GM23248 (cell line): ENCODE results near the gene APBB1IP. TPM values are rescaled to one million over a fixed set of nuclear protein-coding genes. Genes with fewer than 3 reads are reported as not detected.

ENCODE experiments used
- DNase-seq: peaks from one replicate; pipeline ENCODE4 v3.0.0-alpha.2; 2015
- H2AFZ ChIP-seq: fragments of 200-600 bp; sonication (generic); 2 replicates; pipeline ENCODE4 v1.6.1; 2016; ENCODE audit warnings: antibody characterized with exemption
- H3F3A ChIP-seq: fragments of 200-600 bp; sonication (generic); 2 replicates; pipeline ENCODE4 v1.6.1; 2016; ENCODE audit warnings: mild to moderate bottlenecking, antibody characterized with exemption, mixed run types; ENCODE audit not compliant: insufficient read depth
- H3K27ac ChIP-seq: fragments of 200-600 bp; sonication (generic); 2 replicates; pipeline ENCODE4 v1.5.1; 2016; ENCODE audit warnings: mild to moderate bottlenecking
- H3K27me3 ChIP-seq: fragments of 200-600 bp; sonication (generic); replicated peaks from 2 replicates; pipeline ENCODE4 v1.6.1; 2016; ENCODE audit warnings: mild to moderate bottlenecking; ENCODE audit not compliant: insufficient read depth
- H3K36me3 ChIP-seq: fragments of 200-600 bp; sonication (generic); 2 replicates; pipeline ENCODE4 v1.6.1; 2016; ENCODE audit warnings: low read depth, mild to moderate bottlenecking
- H3K4me1 ChIP-seq: fragments of 200-600 bp; sonication (generic); 2 replicates; pipeline ENCODE4 v1.6.1; 2016; ENCODE audit warnings: mild to moderate bottlenecking; ENCODE audit not compliant: insufficient read depth
- H3K4me2 ChIP-seq: fragments of 200-600 bp; sonication (generic); one replicate; pipeline ENCODE4 v1.6.1; 2016; ENCODE audit warnings: mild to moderate bottlenecking; ENCODE audit not compliant: unreplicated experiment
- H3K4me3 ChIP-seq: fragments of 200-600 bp; sonication (generic); 2 replicates; pipeline ENCODE4 v1.5.1; 2016; ENCODE audit warnings: mild to moderate bottlenecking
- H3K79me2 ChIP-seq: fragments of 200-600 bp; sonication (generic); 2 replicates; pipeline ENCODE4 v1.6.1; 2016; ENCODE audit warnings: mild to moderate bottlenecking; ENCODE audit not compliant: insufficient read depth
- H3K9ac ChIP-seq: fragments of 200-600 bp; sonication (generic); 2 replicates; pipeline ENCODE4 v1.6.1; 2016; ENCODE audit warnings: mild to moderate bottlenecking
- H3K9me2 ChIP-seq: fragments of 200-600 bp; sonication (generic); 2 replicates; pipeline ENCODE4 v1.6.1; 2016; ENCODE audit warnings: mixed run types, mild to moderate bottlenecking, moderate library complexity; ENCODE audit not compliant: insufficient read depth
- H3K9me3 ChIP-seq: fragments of 200-600 bp; sonication (generic); one replicate; pipeline ENCODE4 v1.6.1; 2017; ENCODE audit warnings: low read depth
- H4K20me1 ChIP-seq: fragments of 200-600 bp; sonication (generic); 2 replicates; pipeline ENCODE4 v1.6.0; 2016; ENCODE audit not compliant: insufficient read depth
- EZH2 ChIP-seq: fragments of 200-600 bp; sonication (generic); IDR thresholded peaks from 2 replicates; pipeline ENCODE4 v1.6.1; 2018; ENCODE audit warnings: antibody characterized with exemption, mild to moderate bottlenecking; ENCODE audit not compliant: insufficient read depth, poor library complexity, severe bottlenecking
- EZH2phosphoT487 ChIP-seq: fragments of 200-600 bp; sonication (generic); IDR thresholded peaks from 2 replicates; pipeline ENCODE4 v1.6.1; 2018; ENCODE audit warnings: antibody characterized with exemption, moderate library complexity, mild to moderate bottlenecking, low read depth; ENCODE audit not compliant: insufficient read depth
- WGBS, 2 experiments: methylation state at CpG; one replicate each; pipeline ENCODE4 v1.1.6; 2015 to 2017; ENCODE audit warnings: low lambda C conversion rate in 2 of 2, low coverage in 1 of 2; ENCODE audit errors: missing lambda C conversion rate in 2 of 2; 5-methylcytosine and 5-hydroxymethylcytosine counted together
- in situ Hi-C: fragments of 300-500 bp; cut with MboI; formaldehyde crosslinking; loops from 2 replicates; pipeline ENCODE4 v1.15.0; 2020
- polyA plus RNA-seq: library from polyadenylated mRNA; unstranded; fragments of >200 nt; fragmentation: Nextera tagmentation; extraction: Ambion mirVana; gene quantifications from 2 replicates; pipeline ENCODE4 v1.2.1, GENCODE V29; 2016
- total RNA-seq: library from RNA; depleted of rRNA; stranded (reverse); fragments of >200 nt; shearing (Covaris generic); gene quantifications from 2 replicates; pipeline ENCODE4 v1.2.3, GENCODE V29; 2014

APBB1IP gene
- total and polyA plus RNA-seq, 2 experiments from 2014 or later = 9.4 to 25.0 TPM

- Histone ChIP-seq H3K36me3 (no peaks in the 10 kb centered on the region), H3K27ac (peak overlapping the region; percentile 82), H4K20me1 (no peaks in the 10 kb centered on the region), H3K9me2 (no peaks in the 10 kb centered on the region), H2AFZ (no peak overlapping the region), H3K79me2 (peaks cover 83% of the 10 kb centered on the region), H3K9ac (no peak overlapping the region), H3K27me3 (no peaks in the 10 kb centered on the region), H3K4me3 (no peak overlapping the region), H3F3A (peaks cover 57% of the 10 kb centered on the region), H3K4me1 (peaks cover 38% of the 10 kb centered on the region), H3K4me2 (no peak overlapping the region), H3K9me3 (no peaks in the 10 kb centered on the region)
- DNase-seq = no peak
- no peak for TF ChIP-seq EZH2phosphoT487
- TF ChIP-seq EZH2 = no peak
- in situ Hi-C loops = no loop called here
- 64 to 68% methylated on average over 6 of the region's 6 CpGs for WGBS, 2 experiments
Measured at GRCh38 chr10:26475386-26475785, 37.2 kb downstream of the APBB1IP start.

- WGBS, 2 experiments = 95 to 97% methylated on average over 4 of the region's 4 CpGs
- no peak overlapping the region for H3K27ac ChIP-seq
- peaks cover 83% of the 10 kb centered on the region for H3K79me2 ChIP-seq
- H3K36me3 ChIP-seq = 0 out of 2 replicates have a peak, but pooled peaks cover 2% of the 10 kb centered on the region
- TF ChIP-seq EZH2phosphoT487 (no peak), EZH2 (no peak)
- no peaks in the 10 kb centered on the region for H3K9me3 ChIP-seq
- H3F3A ChIP-seq = peaks cover 43% of the 10 kb centered on the region
- no peaks in the 10 kb centered on the region for H4K20me1 ChIP-seq
- no peak overlapping the region for H2AFZ ChIP-seq
- H3K4me2 ChIP-seq = no peak overlapping the region
- no peak for DNase-seq
- in situ Hi-C loops = no loop called here
- no peak overlapping the region for H3K9ac ChIP-seq
- no peaks in the 10 kb centered on the region for H3K27me3 ChIP-seq
- H3K9me2 ChIP-seq = no peaks in the 10 kb centered on the region
- no peak overlapping the region for H3K4me3 ChIP-seq
- peaks cover 23% of the 10 kb centered on the region for H3K4me1 ChIP-seq
Measured at GRCh38 chr10:26477501-26477900, 39.4 kb downstream of the APBB1IP start.

- H3K79me2 ChIP-seq = peaks cover 83% of the 10 kb centered on the region
- DNase-seq = no peak
- H3K27ac ChIP-seq = no peak overlapping the region
- no peak overlapping the region for H3K4me3 ChIP-seq
- 0 out of 2 replicates have a peak, but pooled peaks cover 3% of the 10 kb centered on the region for H3K36me3 ChIP-seq
- 93% methylated on average over 10 of the region's 10 CpGs for WGBS, 2 experiments
- H3K9me3 ChIP-seq = no peaks in the 10 kb centered on the region
- H3F3A ChIP-seq = peaks cover 37% of the 10 kb centered on the region
- peaks cover 22% of the 10 kb centered on the region for H3K4me1 ChIP-seq
- in situ Hi-C loops = no loop called here
- TF ChIP-seq EZH2 = no peak
- no peak for TF ChIP-seq EZH2phosphoT487
- no peak overlapping the region for H3K4me2 ChIP-seq
- no peak overlapping the region for H2AFZ ChIP-seq
- no peaks in the 10 kb centered on the region for H3K9me2 ChIP-seq
- H3K9ac ChIP-seq = no peak overlapping the region
- no peaks in the 10 kb centered on the region for H3K27me3 ChIP-seq
- no peaks in the 10 kb centered on the region for H4K20me1 ChIP-seq
Measured at GRCh38 chr10:26478061-26478460, 39.9 kb downstream of the APBB1IP start.

- H3F3A ChIP-seq = peaks cover 22% of the 10 kb centered on the region
- 0 out of 2 replicates have a peak, but pooled peaks cover 3% of the 10 kb centered on the region for H3K36me3 ChIP-seq
- H2AFZ ChIP-seq = no peak overlapping the region
- no peak for DNase-seq
- H3K4me2 ChIP-seq = no peak overlapping the region
- H4K20me1 ChIP-seq = no peaks in the 10 kb centered on the region
- H3K9me3 ChIP-seq = no peaks in the 10 kb centered on the region
- no peaks in the 10 kb centered on the region for H3K9me2 ChIP-seq
- TF ChIP-seq EZH2 (no peak), EZH2phosphoT487 (no peak)
- H3K4me1 ChIP-seq = peaks cover 15% of the 10 kb centered on the region
- H3K9ac ChIP-seq = no peak overlapping the region
- H3K79me2 ChIP-seq = peaks cover 95% of the 10 kb centered on the region
- no peak overlapping the region for H3K4me3 ChIP-seq
- WGBS, 2 experiments = 74 to 86% methylated on average over 6 of the region's 6 CpGs
- H3K27me3 ChIP-seq = no peaks in the 10 kb centered on the region
- in situ Hi-C loops = no loop called here
- H3K27ac ChIP-seq = no peak overlapping the region
Measured at GRCh38 chr10:26479766-26480492, 41.8 kb downstream of the APBB1IP start.
